Fibroblast of lung (primary cell): Measurements from ENCODE around the gene OPN4. TPM values are rescaled to one million over a fixed set of nuclear protein-coding genes. Genes with fewer than 3 reads are reported as not detected.
"Not testable (repeated sequence)": the region's sequence is repeated elsewhere in the genome, so short reads cannot be mapped to it uniquely, and the experiment has no call there.

Source experiments
- DNase-seq, 2 donors: peaks; one replicate each; pipeline versions ENCODE4 v3.0.0 to v3.0.0-alpha.2; 2010; ENCODE audit warnings: low read depth in 2 of 2
- H2AFZ ChIP-seq: 2 replicates; pipeline ENCODE4 v1.5.1; 2012; ENCODE audit warnings: low read length, control low read depth, inconsistent platforms
- H3K27ac ChIP-seq: 2 replicates; pipeline ENCODE4 v1.5.1; 2011; ENCODE audit warnings: low read length, control low read depth; ENCODE audit not compliant: insufficient read depth
- H3K27me3 ChIP-seq: 2 replicates; pipeline ENCODE4 v1.5.1; 2011; ENCODE audit warnings: mild to moderate bottlenecking, low read length; ENCODE audit not compliant: control insufficient read depth, insufficient read depth
- H3K36me3 ChIP-seq: 2 replicates; pipeline ENCODE4 v1.5.1; 2011; ENCODE audit warnings: low read length; ENCODE audit not compliant: control insufficient read depth, insufficient read depth
- H3K4me1 ChIP-seq: 2 replicates; pipeline ENCODE4 v1.5.1; 2011; ENCODE audit warnings: low read length; ENCODE audit not compliant: control insufficient read depth, insufficient read depth; ENCODE audit errors: extremely low read depth
- H3K4me2 ChIP-seq: 2 replicates; pipeline ENCODE4 v1.5.1; 2011; ENCODE audit warnings: low read length, control low read depth; ENCODE audit not compliant: insufficient read depth; ENCODE audit errors: extremely low read depth
- H3K4me3 ChIP-seq, 4 experiments: fragments of 200-600 bp in 1 of 4; sonication (generic) in 1 of 4; replicated peaks in 1 of 4; 2 replicates each; pipeline ENCODE4 v1.5.1; 2011 to 2016; ENCODE audit warnings: low read length in 4 of 4, low read depth in 3 of 4, mild to moderate bottlenecking in 3 of 4, control low read depth in 2 of 4, inconsistent platforms in 1 of 4, mixed read lengths in 1 of 4; ENCODE audit not compliant: insufficient read depth in 1 of 4; ENCODE audit errors: control extremely low read depth in 1 of 4
- H3K79me2 ChIP-seq: 2 replicates; pipeline ENCODE4 v1.5.1; 2012; ENCODE audit warnings: mild to moderate bottlenecking, low read length, inconsistent platforms; ENCODE audit not compliant: control insufficient read depth, insufficient read depth
- H3K9ac ChIP-seq: 2 replicates; pipeline ENCODE4 v1.5.1; 2011; ENCODE audit warnings: mild to moderate bottlenecking, low read length, control low read depth; ENCODE audit not compliant: insufficient read depth
- H3K9me3 ChIP-seq: 2 replicates; pipeline ENCODE4 v1.5.1; 2012; ENCODE audit warnings: low read depth, low read length; ENCODE audit not compliant: control insufficient read depth, insufficient read depth
- H4K20me1 ChIP-seq: 2 replicates; pipeline ENCODE4 v1.5.1; 2011; ENCODE audit warnings: low read length; ENCODE audit not compliant: control insufficient read depth, insufficient read depth; ENCODE audit errors: extremely low read depth
- CTCF ChIP-seq, 2 donors: IDR thresholded peaks in 1 of 2; conservative IDR thresholded peaks in 1 of 2; 1 replicate in 1 of 2; 2 replicates in 1 of 2; pipeline ENCODE4 v1.5.1; 2011 to 2012; ENCODE audit warnings: low read length in 2 of 2, control low read depth in 1 of 2, inconsistent platforms in 1 of 2, low read depth in 1 of 2, mild to moderate bottlenecking in 1 of 2
- EZH2 ChIP-seq: IDR thresholded peaks from 2 replicates; pipeline ENCODE4 v1.5.1; 2012; ENCODE audit warnings: low read length, control low read depth, mild to moderate bottlenecking; ENCODE audit errors: missing control alignments
- polyA plus RNA-seq, 2 donors: library from polyadenylated mRNA; depleted of rRNA in 1 of 2; stranded (reverse) in 1 of 2; unstranded in 1 of 2; fragments of >200 nt; gene quantifications; 2 replicates each; pipeline ENCODE4 v1.2.1, GENCODE V29; 2011 to 2012; ENCODE audit warnings: missing spikeins in 1 of 2
- total RNA-seq: library from RNA; depleted of rRNA; stranded (reverse); fragments of >200 nt; gene quantifications from 2 replicates; pipeline ENCODE4 v1.2.1, GENCODE V29; 2014

The OPN4 gene
- total and polyA plus RNA-seq, 2 donors (not counting 1 experiment from before 2014, with no cell fraction given), result not detected

GRCh38 chr10:86642499-86642898, 11.8 kb upstream of the OPN4 start:
- no peak overlapping the region for H3K9ac ChIP-seq

GRCh38 chr10:86644152-86644793, 10.1 kb upstream of the OPN4 start:
- Histone ChIP-seq H3K36me3 (no peaks in the 10 kb centered on the region), H3K79me2 (no peaks in the 10 kb centered on the region), H3K9ac (no peak overlapping the region), H4K20me1 (no peaks in the 10 kb centered on the region), H3K4me2 (no peak overlapping the region), H3K9me3 (no peaks in the 10 kb centered on the region), H2AFZ (no peak overlapping the region), H3K4me3 (no peak overlapping the region), H3K27ac (no peak overlapping the region), H3K27me3 (no peaks in the 10 kb centered on the region), H3K4me1 (no peaks in the 10 kb centered on the region)
- TF ChIP-seq EZH2 (no peak), CTCF (conservative IDR thresholded peaks at IDR 0.05 in 1 of 2, IDR thresholded peaks at IDR 0.05 in 1 of 2; ENCODE audit: low read depth in 1 of 2, low read length in 2 of 2) (no peak)
- peak; percentile 31 to 47 for DNase-seq

More at GRCh38 chr10:86642499-86642898, 11.8 kb upstream of the OPN4 start:
- H3K4me2 ChIP-seq, result no peak overlapping the region
- H3K27me3 ChIP-seq, result no peaks in the 10 kb centered on the region
- H3K36me3 ChIP-seq, result no peaks in the 10 kb centered on the region
- H3K79me2 ChIP-seq, result no peaks in the 10 kb centered on the region
- H3K4me1 ChIP-seq, result no peaks in the 10 kb centered on the region
- TF ChIP-seq EZH2 (no peak), CTCF (conservative IDR thresholded peaks at IDR 0.05 in 1 of 2, IDR thresholded peaks at IDR 0.05 in 1 of 2; ENCODE audit: low read depth in 1 of 2, low read length in 2 of 2) (no peak)
- no peak overlapping the region for H2AFZ ChIP-seq
- H3K9me3 ChIP-seq, result no peaks in the 10 kb centered on the region
- no peak overlapping the region for H3K4me3 ChIP-seq
- no peaks in the 10 kb centered on the region for H4K20me1 ChIP-seq
- DNase-seq, result peak in 1 of 2 donors; percentile 51
- H3K27ac ChIP-seq, result no peak overlapping the region

- H3K4me2 ChIP-seq, result no peak overlapping the region
- H3K27ac ChIP-seq, result no peak overlapping the region
Observed at GRCh38 chr10:86644794-86645445, 9.4 kb upstream of the OPN4 start.

GRCh38 chr10:86645621-86646165, 8.7 kb upstream of the OPN4 start:
- H3K4me3 ChIP-seq, H3K79me2 ChIP-seq, H3K27ac ChIP-seq, H2AFZ ChIP-seq, H3K9me3 ChIP-seq, H3K9ac ChIP-seq, H4K20me1 ChIP-seq, H3K4me1 ChIP-seq, H3K4me2 ChIP-seq, H3K36me3 ChIP-seq, H3K27me3 ChIP-seq, DNase-seq: not testable (repeated sequence)

More at GRCh38 chr10:86644794-86645445, 9.4 kb upstream of the OPN4 start:
- TF ChIP-seq CTCF (conservative IDR thresholded peaks at IDR 0.05 in 1 of 2, IDR thresholded peaks at IDR 0.05 in 1 of 2; ENCODE audit: low read depth in 1 of 2, low read length in 2 of 2) (no peak), EZH2 (no peak)
- Histone ChIP-seq H3K9ac (no peak overlapping the region), H3K27me3 (no peaks in the 10 kb centered on the region), H3K9me3 (no peaks in the 10 kb centered on the region), H3K4me1 (no peaks in the 10 kb centered on the region), H3K4me3 (no peak overlapping the region), H3K36me3 (no peaks in the 10 kb centered on the region), H2AFZ (no peak overlapping the region), H3K79me2 (no peaks in the 10 kb centered on the region), H4K20me1 (no peaks in the 10 kb centered on the region)
- DNase-seq, result no peak
